Activated naive CD4-positive, alpha-beta T cell treated with anti-CD3 and anti-CD28 coated beads, Interleukin-2, amount 10 ng/mL, durations not matched to agents 7 days and 5 days (primary cell): ENCODE measurements around the gene BEND6.
"Not testable (repeated sequence)": the region's sequence is repeated elsewhere in the genome, so short reads cannot be mapped to it uniquely, and the experiment has no call there.

Experiments used
- CTCF ChIA-PET: fragments of 350-600 bp; sonication (Branson Sonifier 250); formaldehyde crosslinking; loops from one replicate; lab custom pipeline; 2021; ENCODE audit warnings: antibody characterized with exemption; lab: Charles Lee
- DNase-seq: peaks from one replicate; pipeline ENCODE4 v3.0.0-alpha.2; 2020
- H3K27ac Mint-ChIP-seq: one replicate; pipeline ENCODE4 v1.8.0; 2021; ENCODE audit warnings: mild to moderate bottlenecking, moderate library complexity, mixed read lengths
- H3K27me3 Mint-ChIP-seq: one replicate; pipeline ENCODE4 v1.8.0; 2021; ENCODE audit warnings: mild to moderate bottlenecking, mixed read lengths
- H3K36me3 Mint-ChIP-seq: one replicate; pipeline ENCODE4 v1.8.0; 2021; ENCODE audit warnings: mixed read lengths
- H3K4me1 Mint-ChIP-seq: one replicate; pipeline ENCODE4 v1.8.0; 2021; ENCODE audit warnings: mixed read lengths
- H3K4me3 Mint-ChIP-seq: one replicate; pipeline ENCODE4 v1.8.0; 2021; ENCODE audit warnings: mild to moderate bottlenecking, moderate library complexity, mixed read lengths
- H3K9me3 Mint-ChIP-seq: one replicate; pipeline ENCODE4 v1.8.0; 2021; ENCODE audit warnings: mixed read lengths

BEND6 gene

DNA sequence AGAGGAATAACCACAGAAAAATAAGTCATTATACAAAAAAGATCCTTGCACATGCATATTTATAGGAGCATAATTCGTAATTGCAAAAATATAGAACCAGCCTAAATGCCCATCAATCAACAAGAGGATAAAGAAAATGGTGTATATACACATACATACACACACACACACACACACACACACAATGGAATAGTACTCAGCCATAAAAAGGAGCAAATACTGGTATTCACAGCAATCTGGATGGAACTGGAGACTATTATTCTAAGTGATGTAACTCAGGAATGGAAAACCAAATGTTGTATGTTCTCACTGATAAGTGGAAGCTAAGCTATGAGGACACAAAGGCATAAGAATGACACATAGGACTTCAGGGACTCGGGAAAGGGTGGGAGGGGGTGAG lies 89.7 kb downstream of the BEND6 start:
- CTCF ChIA-PET: no interaction called here
- no peak overlapping the region for H3K27ac Mint-ChIP-seq

DNA sequence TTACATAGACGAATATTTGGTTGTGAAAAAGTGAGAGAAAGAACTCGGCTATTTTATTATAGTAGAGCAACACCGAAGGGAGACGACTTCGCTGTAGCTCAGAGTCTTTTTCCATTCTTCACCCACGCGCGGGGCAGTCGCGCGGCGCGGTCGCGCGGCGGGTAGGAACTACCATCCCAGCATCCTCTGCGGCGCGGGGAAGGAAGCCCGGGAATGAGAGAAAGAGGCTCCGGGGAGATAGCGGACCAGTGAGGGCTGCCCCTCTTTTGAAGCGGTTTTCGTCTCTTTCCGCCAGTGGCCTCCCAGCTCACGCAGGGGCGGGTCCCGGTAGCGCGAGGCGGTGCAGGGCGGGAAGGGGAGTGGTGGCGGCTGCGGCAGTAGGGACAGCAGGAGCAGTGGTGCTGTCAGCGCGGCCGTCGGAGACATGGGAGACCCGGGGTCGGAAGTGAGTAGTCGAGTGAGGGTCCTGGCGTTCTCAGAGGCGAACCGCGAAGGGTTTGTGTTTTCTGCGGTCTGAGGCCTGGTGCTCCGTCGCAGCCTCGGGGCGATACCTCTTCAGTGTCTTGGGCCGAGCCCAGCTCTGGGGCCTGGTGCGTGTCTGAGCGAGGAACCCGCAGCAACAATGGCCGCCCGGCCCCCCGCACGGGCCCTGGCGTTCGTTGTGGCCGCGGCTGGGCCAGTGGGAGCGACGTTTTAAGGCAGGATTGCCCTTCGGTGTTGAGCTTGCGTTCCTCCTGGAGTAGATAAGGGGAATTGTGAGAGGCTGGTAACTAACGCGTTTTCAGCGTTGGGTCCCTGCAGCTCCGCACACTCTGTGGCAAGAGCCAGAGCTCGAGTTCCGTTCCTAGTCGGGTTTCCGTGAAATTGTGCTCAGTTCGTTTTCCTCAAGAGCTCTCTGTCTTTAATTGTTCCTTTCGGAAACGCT lies 91.7 kb downstream of the BEND6 start, which contains the start of gene KIAA1586:
Gene KIAA1586, plus strand, starts transcription at position 362 of the 925 bp plus-strand sequence. Its CDS starts 63 bp downstream, at position 425.
- Mint-ChIP-seq H3K4me1 (peaks cover 35% of the 10 kb centered on the region), H3K36me3 (peaks cover 27% of the 10 kb centered on the region), H3K27me3 (peaks cover 41% of the 10 kb centered on the region), H3K27ac (peak within 1 kb of the TSS; percentile 85), H3K4me3 (peak within 1 kb of the TSS; percentile 90)
- peak; percentile 89 for DNase-seq
- H3K9me3 Mint-ChIP-seq, CTCF ChIA-PET: not testable (repeated sequence)

More for the DNA sequence above, 89.7 kb downstream of the BEND6 start:
- no peaks in the 10 kb centered on the region for H3K9me3 Mint-ChIP-seq
- H3K27me3 Mint-ChIP-seq: peaks cover 60% of the 10 kb centered on the region
- H3K4me3 Mint-ChIP-seq: no peak overlapping the region
- peaks cover 25% of the 10 kb centered on the region for H3K4me1 Mint-ChIP-seq
- no peak for DNase-seq
- H3K36me3 Mint-ChIP-seq: peaks cover 17% of the 10 kb centered on the region

DNA sequence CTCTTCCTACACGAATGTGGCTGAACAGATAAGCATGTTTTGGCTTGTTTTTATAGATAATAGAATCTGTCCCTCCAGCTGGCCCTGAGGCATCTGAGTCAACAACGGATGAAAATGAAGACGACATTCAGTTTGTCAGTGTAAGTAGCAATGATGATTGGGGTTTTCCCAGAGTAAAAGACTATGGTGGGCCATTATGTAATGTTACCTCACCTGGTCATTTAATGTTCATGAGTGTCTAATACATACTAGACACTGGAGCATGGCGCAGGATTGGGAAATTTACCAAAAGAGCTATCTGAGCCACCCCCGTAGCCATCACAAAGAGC lies 92.3 kb downstream of the BEND6 start:
- H3K27me3 Mint-ChIP-seq: peaks cover 35% of the 10 kb centered on the region
- CTCF ChIA-PET, H3K4me3 Mint-ChIP-seq, H3K9me3 Mint-ChIP-seq, H3K27ac Mint-ChIP-seq, DNase-seq: not testable (repeated sequence)
- H3K4me1 Mint-ChIP-seq: peaks cover 35% of the 10 kb centered on the region
- peaks cover 29% of the 10 kb centered on the region for H3K36me3 Mint-ChIP-seq

DNA sequence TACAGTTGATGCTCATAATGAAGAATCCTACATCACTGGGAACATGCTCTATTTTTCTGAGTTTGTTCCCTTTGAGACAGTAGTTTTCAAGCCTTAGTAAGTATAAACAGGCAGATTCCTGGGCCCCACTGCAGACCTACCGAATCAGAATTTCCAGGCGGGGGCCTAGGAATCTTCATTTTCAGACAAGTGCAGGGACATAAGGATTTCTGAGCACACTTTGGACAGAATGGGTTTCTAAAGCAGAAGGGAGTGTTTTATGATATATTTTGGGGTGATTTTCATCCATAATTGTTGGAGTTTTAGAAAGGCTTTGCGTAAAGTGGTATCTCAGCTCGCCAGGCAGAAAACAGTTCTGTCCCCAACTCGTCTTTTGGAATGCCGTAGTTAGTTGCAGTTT lies 93.0 kb downstream of the BEND6 start:
- H3K36me3 Mint-ChIP-seq: peaks cover 32% of the 10 kb centered on the region
- H3K4me1 Mint-ChIP-seq: peaks cover 35% of the 10 kb centered on the region
- DNase-seq, H3K9me3 Mint-ChIP-seq, CTCF ChIA-PET: not testable (repeated sequence)
- H3K4me3 Mint-ChIP-seq: peak overlapping the region; percentile 65
- H3K27me3 Mint-ChIP-seq: peaks cover 31% of the 10 kb centered on the region
- peak overlapping the region; percentile 58 for H3K27ac Mint-ChIP-seq

DNA sequence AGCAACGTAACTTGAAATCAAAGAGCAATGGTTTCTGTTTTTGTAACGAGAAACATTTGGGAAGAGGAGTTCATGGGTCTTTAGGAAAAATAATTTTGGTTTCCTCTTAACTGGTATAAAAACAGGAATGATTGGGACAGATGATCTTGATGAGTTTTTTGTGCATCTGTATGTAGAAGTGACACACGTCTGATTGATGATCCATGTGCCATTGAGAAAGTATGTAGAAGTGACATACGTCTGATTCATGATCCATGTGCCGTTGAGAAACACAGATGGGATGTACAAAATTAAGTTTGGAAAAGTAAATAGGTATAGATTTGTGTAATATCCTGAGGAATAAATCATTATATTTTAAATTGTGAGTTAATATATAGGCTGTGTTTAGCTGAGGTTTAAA lies 93.7 kb downstream of the BEND6 start:
- H3K27ac Mint-ChIP-seq: peak overlapping the region; percentile 12
- no peaks in the 10 kb centered on the region for H3K9me3 Mint-ChIP-seq
- peaks cover 38% of the 10 kb centered on the region for H3K36me3 Mint-ChIP-seq
- H3K27me3 Mint-ChIP-seq: peaks cover 28% of the 10 kb centered on the region
- H3K4me1 Mint-ChIP-seq: peaks cover 35% of the 10 kb centered on the region
- peak overlapping the region; percentile 65 for H3K4me3 Mint-ChIP-seq
- CTCF ChIA-PET: no interaction called here
- no peak for DNase-seq

DNA sequence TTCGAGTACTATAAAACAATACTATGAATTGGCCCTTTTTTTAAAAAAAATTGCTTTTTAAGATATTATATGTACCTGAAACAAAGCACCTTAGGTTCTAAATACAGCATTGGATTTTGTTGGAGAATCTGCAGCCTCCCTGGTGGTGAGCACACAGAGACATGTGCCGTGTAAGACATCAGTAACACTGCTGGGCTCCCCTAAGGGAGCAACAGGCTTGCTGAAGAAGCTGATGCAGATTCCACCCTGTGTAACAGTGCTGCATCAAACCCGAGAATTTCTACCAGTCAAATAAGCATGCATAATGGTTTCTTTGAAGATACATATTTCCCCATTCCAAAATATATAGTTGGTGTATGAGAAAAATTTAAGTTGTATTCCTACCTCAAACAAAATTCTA lies 108.9 kb downstream of the BEND6 start:
- H3K4me1 Mint-ChIP-seq: peaks cover 9% of the 10 kb centered on the region
- DNase-seq: no peak
- H3K27me3 Mint-ChIP-seq: no peaks in the 10 kb centered on the region
- H3K36me3 Mint-ChIP-seq: peaks cover 33% of the 10 kb centered on the region
- CTCF ChIA-PET: no interaction called here
- H3K9me3 Mint-ChIP-seq: no peaks in the 10 kb centered on the region
- H3K4me3 Mint-ChIP-seq: no peak overlapping the region
- no peak overlapping the region for H3K27ac Mint-ChIP-seq

DNA sequence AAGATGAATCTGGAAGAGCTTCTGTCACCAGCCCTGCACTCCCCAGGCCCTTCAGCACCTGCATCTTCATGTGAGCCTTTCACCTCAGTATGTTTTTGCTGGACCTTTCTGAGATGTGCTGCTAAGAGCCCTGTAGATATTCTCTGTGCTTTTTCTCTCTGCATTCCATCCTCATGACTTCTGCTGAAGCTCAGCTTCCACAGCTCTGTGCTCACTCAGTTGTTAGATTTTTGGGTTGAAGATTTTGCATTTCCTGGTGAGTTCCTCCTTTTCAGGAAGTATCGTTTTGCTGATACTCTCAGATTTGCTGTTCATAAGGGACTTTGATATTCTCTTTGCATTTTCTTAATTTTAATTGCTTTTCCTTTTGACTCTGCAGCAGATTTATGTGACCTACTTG lies 109.9 kb downstream of the BEND6 start:
- Mint-ChIP-seq H3K4me3 (no peak overlapping the region), H3K27me3 (no peaks in the 10 kb centered on the region), H3K9me3 (no peaks in the 10 kb centered on the region), H3K4me1 (peaks cover 9% of the 10 kb centered on the region), H3K27ac (no peak overlapping the region), H3K36me3 (peaks cover 29% of the 10 kb centered on the region)
- CTCF ChIA-PET: no interaction called here
- no peak for DNase-seq

DNA sequence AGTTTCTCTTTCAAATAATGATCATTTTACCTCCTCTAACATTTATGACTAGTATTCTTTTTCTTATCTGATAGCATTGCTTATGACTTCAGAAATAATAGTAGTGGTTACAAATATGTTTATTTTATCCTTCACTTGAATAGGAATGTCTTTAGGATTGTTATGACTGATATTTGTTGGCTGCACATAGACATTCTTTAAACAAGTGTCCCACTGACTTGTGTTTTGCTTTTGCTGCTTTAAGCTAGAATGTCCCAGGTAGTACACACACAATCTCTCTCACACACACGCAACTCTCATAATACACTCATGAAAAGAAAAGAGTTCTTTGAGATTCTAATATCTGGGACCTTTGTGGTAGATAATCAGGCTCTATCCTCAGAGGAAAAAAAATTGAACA lies 113.2 kb downstream of the BEND6 start:
- no peak for DNase-seq
- Mint-ChIP-seq H3K27me3 (no peaks in the 10 kb centered on the region), H3K36me3 (peaks cover 15% of the 10 kb centered on the region), H3K27ac (no peak overlapping the region), H3K4me3 (no peak overlapping the region), H3K4me1 (peaks cover 9% of the 10 kb centered on the region), H3K9me3 (no peaks in the 10 kb centered on the region)
- CTCF ChIA-PET: interaction anchor here (0.7 kb wide), 1 partner anchor 239 kb away, joined by 3 read pairs; no protein-coding TSS in a partner anchor

DNA sequence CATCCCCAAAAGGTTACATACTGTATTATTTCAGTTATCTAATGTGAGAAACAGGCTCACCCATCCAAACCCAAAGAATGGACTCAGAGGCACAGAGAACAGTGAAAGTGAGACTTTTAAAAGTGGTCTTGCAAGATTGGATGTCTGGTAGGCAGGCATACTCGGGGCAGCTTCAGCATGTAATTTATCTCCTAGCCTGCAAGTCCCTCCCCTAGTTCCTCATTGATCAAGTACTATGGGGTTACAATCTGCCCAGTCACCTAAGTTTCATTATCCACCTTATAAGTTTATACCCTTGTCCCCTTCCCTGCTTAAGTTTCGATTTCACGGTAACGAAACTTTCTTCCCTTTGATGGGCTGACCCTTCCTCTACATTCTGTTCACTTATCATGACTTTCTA lies 114.3 kb downstream of the BEND6 start:
- CTCF ChIA-PET: no interaction called here
- Mint-ChIP-seq H3K27me3 (no peaks in the 10 kb centered on the region), H3K4me1 (peaks cover 9% of the 10 kb centered on the region)

DNA sequence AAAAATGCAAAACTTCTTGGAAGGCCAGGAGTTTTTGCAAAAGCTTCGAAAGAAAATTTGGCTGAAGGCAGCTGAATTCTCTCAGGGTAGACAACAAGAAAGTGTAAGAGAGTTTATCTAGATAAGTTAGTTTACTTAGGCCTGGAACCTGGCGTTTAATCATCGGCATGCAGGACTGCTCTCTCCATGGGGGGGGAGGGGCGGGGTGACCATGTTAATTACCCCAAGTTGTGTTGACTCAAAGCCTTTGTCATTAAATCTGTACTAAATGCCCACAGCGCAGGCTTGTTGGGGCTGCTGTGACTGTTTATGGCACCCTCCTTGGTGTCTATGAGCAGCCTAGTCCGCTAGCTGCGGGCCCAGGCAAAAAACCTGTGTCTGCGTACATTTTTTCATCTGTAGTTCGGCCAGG lies 115.0 kb downstream of the BEND6 start:
- Mint-ChIP-seq H3K27me3 (no peaks in the 10 kb centered on the region), H3K9me3 (no peaks in the 10 kb centered on the region), H3K36me3 (peaks cover 12% of the 10 kb centered on the region), H3K4me3 (no peak overlapping the region), H3K27ac (no peak overlapping the region), H3K4me1 (peaks cover 3% of the 10 kb centered on the region)
- no peak for DNase-seq
- CTCF ChIA-PET: no interaction called here

More for the DNA sequence above, 114.3 kb downstream of the BEND6 start:
- Mint-ChIP-seq H3K36me3 (peaks cover 16% of the 10 kb centered on the region), H3K27ac (no peak overlapping the region), H3K9me3 (no peaks in the 10 kb centered on the region), H3K4me3 (no peak overlapping the region)
- DNase-seq: no peak

DNA sequence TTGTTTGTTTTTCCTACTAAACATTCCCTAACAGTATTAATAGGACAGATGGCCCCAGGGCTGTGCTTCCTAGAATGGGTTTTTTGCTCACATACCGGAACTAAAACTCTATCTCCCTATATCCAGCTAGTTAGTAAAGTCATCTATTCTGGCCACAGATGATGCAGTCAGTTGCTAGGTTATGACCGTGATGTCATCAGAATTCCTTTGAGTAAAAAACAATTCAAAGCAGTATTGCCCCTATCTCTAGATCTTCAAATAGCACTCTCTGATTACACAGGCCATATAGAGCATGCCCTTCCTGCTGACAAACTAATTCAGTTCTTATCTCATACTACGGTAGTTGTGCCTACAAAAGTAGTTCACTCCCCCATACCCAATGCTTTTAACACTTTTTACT lies 117.2 kb downstream of the BEND6 start:
- no peaks in the 10 kb centered on the region for H3K9me3 Mint-ChIP-seq
- no peak overlapping the region for H3K27ac Mint-ChIP-seq
- H3K36me3 Mint-ChIP-seq: peaks cover 8% of the 10 kb centered on the region
- no peaks in the 10 kb centered on the region for H3K4me1 Mint-ChIP-seq
- no peaks in the 10 kb centered on the region for H3K27me3 Mint-ChIP-seq
- DNase-seq: no peak
- CTCF ChIA-PET: no interaction called here
- no peak overlapping the region for H3K4me3 Mint-ChIP-seq

DNA sequence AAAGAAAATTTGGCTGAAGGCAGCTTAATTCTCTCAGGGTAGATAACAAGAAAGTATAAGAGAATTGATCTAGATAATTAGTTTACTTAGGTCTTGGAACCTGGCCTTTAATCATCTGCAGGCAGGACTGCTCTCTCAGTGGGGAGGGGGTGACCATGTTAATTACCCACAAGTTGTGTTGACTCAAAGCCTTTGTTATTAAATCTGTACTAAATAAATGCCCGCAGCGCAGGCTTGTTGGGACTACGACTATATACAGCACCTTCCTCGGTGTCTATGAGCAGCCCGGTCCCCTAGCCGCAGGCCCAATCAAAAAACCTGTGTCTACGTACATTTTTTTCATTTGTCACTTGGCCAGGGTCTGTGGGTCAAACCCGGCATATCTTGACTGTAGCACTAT lies 119.5 kb downstream of the BEND6 start:
- no peaks in the 10 kb centered on the region for H3K4me1 Mint-ChIP-seq
- DNase-seq: no peak
- CTCF ChIA-PET: no interaction called here
- H3K27ac Mint-ChIP-seq: no peak overlapping the region
- no peaks in the 10 kb centered on the region for H3K27me3 Mint-ChIP-seq
- no peak overlapping the region for H3K4me3 Mint-ChIP-seq
- H3K36me3 Mint-ChIP-seq: peaks cover 6% of the 10 kb centered on the region
- no peaks in the 10 kb centered on the region for H3K9me3 Mint-ChIP-seq

DNA sequence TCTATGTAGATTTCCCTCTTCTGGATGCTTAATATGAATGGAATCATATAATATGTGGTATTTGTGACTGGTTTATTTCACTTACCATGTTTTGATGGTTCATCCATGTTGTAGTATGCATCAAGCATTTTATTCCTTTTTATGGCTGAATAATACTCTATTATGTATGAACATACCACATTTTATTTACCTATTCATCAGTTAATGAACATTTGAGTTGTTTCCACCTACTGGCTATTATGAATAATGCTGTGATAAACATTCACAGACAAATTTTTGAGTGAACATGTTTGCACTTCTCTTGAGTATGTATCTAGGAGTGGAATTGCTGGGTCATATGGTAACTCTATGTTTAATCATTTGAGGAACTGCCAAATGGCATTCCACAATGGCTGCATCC lies 120.2 kb downstream of the BEND6 start:
- Mint-ChIP-seq H3K27ac (no peak overlapping the region), H3K4me1 (no peaks in the 10 kb centered on the region), H3K9me3 (no peaks in the 10 kb centered on the region), H3K4me3 (no peak overlapping the region), H3K36me3 (peaks cover 6% of the 10 kb centered on the region), H3K27me3 (no peaks in the 10 kb centered on the region)
- DNase-seq: no peak
- CTCF ChIA-PET: no interaction called here
